ELF-1 (cell line): ENCODE measurements around the gene NRIP2.
"Not testable (repeated sequence)": the region's sequence is repeated elsewhere in the genome, so short reads cannot be mapped to it uniquely, and the experiment has no call there.

ENCODE experiments used
- DNase-seq: peaks from one replicate; pipeline ENCODE4 v3.0.0-alpha.2; 2016; ENCODE audit warnings: low read depth, low spot score

Gene NRIP2, protein sequence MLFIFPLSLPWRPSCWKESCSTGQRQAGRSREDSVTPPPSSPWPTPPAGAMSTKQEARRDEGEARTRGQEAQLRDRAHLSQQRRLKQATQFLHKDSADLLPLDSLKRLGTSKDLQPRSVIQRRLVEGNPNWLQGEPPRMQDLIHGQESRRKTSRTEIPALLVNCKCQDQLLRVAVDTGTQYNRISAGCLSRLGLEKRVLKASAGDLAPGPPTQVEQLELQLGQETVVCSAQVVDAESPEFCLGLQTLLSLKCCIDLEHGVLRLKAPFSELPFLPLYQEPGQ

DNA sequence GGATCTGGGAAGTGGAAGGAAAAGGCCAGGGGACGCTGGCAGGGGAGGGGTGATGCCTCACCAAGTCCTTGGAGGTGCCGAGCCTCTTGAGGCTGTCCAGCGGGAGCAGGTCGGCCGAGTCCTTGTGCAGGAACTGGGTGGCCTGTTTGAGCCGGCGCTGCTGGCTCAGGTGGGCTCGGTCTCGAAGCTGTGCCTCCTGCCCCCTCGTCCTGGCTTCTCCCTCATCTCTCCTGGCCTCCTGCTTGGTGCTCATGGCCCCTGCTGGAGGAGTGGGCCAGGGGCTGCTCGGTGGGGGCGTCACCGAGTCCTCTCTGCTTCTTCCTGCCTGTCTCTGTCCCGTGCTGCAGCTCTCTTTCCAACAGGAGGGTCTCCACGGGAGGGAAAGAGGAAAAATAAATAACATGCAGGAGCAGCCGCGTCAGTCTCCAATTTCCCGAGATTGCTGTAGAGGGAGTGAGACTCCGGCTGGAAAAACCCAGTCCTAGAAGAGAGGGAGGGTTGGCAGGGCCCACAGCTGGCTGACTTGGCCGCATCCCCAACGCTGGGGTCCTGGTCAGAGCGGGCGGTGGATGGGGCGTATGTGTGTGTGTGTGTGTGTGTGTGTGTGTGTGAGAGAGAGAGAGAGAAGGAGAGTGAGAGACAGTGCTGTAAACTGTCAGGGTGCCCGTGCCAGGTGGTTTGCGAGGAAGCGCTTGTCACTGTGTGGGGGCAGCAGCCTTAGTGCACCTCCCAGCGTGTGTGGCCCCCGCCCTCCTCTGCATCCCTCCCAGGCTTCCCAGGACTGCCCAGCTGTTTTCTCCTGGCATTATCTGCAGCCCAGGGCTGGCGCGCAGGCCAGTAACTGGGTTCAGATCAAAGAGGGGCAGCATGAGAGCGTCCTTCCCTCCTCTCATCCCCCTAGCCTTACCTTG is at the start of gene NRIP2:
Gene NRIP2, minus strand, starts transcription at position 455 of the 911 bp plus-strand sequence. Its CDS starts 52 bp downstream, at position 403.
- peak; percentile 35 for DNase-seq

GRCh38 chr12:2879853-2880252 is 45.0 kb upstream of the NRIP2 start:
- no peak for DNase-seq

DNA sequence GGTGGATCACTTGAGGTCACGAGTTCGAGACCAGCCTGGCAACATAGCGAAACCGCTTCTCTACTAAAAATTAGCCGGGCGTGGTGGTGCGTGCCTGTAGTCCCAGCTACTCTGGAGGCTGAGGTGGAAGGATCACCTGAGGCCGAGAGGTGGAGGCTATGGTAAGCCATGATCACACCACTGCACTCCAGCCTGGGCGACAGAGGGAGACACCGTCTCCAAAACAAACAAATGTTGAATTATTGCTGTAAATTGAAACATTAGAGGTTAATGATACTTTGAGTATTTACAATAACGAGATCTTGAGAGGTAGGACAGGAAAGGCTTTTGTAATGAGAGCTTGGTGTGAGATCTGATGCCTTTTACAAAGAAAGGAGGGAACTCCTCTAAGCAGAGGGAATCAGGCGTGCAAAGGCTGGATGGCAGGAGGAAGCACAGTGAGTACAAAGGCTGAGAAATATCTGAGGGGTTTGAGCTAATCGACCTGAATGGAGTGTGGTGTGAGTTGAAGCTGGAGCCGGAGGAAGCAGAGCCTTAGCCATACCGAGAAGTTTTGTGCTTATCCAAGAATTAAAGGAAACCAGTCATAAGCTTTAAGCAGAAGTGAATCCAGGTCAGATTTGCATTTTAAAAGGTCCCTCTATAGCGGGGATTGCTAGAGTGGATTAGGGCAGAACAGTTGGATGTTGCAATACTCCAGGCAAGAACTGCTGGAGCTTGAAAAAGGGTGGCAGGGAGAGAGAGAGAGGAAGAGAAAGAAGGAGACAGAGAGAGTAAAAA is 43.3 kb upstream of the NRIP2 start:
- peak; percentile 59 for DNase-seq

DNA sequence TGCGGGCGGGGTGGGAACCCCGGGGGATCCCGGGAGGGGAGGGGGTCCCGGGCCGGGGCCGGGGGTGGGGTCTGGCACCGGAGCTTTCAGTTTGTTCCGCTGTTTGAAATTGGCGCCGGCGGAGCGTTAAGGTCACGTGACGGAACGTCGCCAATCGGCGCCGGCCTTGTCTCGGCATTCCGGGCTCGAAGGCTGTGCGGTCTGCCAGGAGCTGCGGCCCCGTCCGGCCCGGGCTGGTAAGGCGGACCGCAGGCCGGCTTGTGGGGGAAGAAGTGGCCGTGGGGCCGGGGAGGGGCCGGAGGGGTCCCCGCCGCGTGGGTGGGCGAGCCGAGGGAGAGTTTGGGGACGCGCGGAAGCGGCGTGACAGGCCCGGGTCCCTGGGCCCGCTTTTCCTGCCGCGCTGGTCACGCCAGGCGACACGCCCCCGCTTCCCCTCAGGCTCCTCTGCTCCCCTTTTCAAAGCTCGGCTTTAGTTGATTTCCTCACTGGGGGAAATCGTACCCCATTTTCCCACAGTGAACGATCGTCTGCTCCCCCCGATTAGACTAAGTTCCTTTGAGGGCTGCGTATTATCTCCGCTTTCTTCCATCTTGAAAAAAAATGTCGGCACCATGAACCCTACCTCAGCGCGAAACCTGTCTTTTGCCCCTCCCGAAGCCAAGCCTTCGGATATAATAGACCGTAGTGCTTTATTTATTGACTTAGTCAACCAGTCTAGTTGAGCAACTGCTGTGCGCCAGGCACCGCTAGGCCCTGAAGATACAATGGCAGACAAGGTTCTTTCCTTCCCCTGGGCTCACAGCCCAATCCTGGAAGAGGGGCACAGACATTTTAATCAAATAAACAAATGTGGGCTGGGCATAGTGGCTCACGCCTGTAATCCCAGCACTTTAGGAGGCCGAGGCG is 42.5 kb upstream of the NRIP2 start, which contains the start of the genes FOXM1 and RHNO1:
Gene FOXM1, minus strand, starts transcription at position 128 of the 906 bp plus-strand sequence. CDS start 2,696 bp downstream, outside the sequence.
Gene RHNO1, plus strand, starts transcription at position 177 of the 906 bp plus-strand sequence. CDS start 8,144 bp downstream, outside the sequence.
- DNase-seq: peak; percentile 93

GRCh38 chr12:2876431-2877046 is 41.7 kb upstream of the NRIP2 start:
- DNase-seq: peak; percentile 64

GRCh38 chr12:2868986-2869632 is 34.3 kb upstream of the NRIP2 start:
- DNase-seq: not testable (repeated sequence)

GRCh38 chr12:2864198-2864597 is 29.4 kb upstream of the NRIP2 start:
- no peak for DNase-seq

DNA sequence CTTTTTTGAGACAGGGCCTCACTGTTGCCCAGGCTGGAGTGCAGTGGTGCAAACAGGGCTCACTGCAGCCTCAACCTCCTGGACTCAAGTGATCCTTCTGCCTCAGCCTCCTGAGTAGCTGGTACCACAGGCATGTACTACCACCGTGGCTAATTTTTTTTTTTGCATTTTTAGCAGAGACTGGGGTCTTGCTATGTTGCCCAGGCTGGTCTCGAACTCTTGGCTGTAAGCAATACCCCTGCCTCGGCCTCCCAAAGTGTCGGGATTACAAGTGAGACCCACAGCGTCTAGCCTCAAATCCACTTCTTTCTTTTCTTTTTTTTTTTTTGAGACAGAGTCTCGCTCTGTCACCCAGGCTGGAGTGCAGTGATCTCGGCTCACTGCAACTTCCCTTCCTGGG is 28.6 kb upstream of the NRIP2 start:
- DNase-seq: not testable (repeated sequence)

DNA sequence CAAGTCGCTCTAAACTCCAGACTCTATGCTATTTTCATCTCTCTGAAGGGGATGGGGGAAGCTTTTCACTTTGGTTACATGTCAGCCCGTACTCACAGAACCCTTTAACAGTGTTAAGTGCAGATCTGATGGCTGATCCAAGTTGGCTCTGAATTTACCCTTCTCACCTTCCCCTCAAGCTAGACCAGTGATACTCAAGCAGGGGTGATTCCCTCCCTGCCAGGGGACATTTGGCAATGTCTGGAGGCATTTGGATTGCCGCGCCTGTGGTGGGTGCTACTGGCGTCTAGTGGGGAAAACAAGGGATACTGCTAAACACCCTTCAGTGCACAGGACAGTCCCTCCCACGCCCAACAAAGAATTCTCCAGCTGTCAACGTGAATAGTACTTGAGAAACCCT is 28.0 kb upstream of the NRIP2 start:
- no peak for DNase-seq

- DNase-seq: no peak
Observed at GRCh38 chr12:2860170-2860569, 25.3 kb upstream of the NRIP2 start.

DNA sequence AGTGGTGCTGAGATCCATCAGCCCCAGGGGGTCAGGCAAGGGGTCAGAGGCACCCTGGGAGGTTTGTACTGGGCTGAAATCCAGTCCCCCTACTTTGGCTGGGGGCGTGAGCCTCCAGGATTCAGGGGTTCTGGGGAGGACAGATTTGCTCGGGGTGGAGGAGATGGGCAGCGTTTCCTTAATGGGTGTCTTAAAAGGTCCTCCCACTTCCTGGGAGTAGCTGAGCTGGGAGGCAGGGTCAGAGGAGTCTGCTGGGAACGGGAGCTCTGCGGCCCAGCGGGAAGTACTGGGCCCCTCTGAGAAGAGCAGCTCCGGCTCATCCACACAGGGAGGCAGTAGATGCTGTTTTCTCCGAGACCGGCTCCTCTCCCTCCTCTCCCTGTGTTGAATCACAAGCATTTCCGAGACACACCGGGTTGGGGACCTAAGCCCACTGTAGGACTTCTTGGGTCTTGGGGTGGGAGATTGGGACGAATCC is 24.1 kb upstream of the NRIP2 start:
- DNase-seq: no peak

DNA sequence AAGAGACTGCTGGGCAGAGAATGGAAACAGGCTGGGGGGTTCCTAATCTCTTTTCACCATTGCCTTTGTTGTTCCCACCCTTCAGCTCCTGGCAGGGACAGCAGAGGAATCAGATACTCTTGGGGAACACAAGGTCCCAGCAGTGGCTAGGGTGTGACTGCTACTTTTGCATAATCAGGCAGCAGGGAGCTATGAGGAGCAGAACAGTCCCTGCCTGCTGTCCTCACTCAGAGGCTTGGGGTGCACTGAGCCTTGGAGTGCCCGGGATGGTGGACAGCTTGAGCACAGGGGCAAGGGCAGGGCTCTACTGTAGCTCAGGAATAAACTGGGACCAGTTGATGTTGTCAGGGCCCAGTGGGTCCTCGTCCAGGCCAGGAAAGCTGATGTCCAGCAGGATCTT is 23.5 kb upstream of the NRIP2 start:
- no peak for DNase-seq

DNA sequence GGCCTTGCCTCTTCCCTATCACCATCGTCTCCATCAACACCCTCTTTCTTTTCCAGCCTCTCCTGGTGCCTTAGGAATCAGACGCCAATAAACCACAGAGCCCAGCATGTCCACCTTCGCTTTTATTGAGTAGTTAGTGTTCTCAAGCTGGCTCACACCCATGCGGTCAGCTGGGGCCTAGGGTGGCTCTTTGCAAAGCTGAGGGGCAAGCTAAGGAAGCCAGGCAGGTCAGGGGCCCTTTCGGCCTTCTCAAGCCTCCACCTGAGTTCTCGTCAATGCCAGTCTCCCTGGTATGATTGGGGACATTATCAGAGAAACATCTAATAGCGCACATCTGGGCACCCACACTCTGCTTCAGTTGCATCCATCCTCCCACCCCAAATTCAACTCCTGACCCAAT is 22.7 kb upstream of the NRIP2 start:
- no peak for DNase-seq

DNA sequence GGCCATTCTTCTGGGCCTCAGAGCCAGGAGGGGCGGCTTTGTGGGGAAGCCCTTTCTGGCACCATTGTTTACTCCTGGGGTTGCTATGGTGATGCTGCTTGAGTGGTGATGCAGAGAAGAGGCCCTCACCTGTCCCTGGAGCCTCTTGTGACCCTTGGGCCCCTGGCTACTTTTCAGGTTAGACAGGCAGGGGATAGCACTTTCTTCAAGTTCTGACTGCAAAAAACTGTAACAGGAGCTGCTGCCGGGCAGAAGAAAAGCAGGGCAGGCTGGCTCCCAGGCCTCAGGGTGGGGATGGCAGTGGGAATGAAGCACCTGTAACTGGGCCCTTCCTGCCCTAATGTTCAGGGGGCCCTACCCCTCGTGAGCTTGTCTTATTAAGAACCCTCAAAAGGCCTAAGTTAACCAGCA is 22.2 kb upstream of the NRIP2 start, which contains the start of gene TEX52:
Gene TEX52, minus strand, starts transcription at position 19 of the 411 bp plus-strand sequence. Its CDS starts 13 bp downstream, at position 6.
- DNase-seq: peak; percentile 68

DNA sequence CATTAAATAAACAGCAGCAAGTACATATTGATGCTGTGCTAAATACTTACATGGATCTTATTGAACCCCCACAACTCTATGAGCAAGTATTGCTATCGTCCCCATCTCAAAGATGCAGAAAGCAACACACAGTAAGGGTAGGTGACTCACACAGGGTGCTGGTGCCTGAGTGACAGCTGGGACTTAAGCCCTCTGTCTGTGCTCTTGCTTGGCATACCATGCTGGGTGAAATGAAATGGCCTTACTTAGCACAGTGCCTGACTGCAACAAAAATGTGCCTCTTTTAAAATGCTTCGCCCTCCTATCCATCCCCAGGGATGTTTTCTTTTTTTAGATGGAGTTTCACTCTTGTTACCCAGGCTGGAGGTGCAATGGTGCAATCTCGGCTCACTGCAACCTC is 21.2 kb upstream of the NRIP2 start:
- no peak for DNase-seq

DNA sequence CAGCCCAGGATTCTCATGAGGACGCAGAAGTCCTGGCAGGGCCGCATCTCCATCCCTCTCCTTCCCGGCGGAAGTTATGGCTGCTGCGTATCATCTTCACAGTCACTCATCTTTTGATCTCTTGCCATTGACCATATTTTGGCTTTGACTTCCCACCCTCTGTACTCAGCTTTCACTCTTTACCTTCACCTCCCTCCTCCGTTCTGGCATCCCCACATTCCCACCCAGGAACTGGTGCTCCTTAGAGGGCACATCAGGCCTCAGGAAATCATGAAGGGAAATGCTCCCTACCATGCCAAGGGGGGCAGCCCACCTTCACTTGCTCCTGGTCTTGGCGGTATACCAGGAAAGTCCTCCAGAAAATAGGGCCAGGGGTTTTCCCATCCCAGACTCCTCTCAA is 20.7 kb upstream of the NRIP2 start:
- DNase-seq: no peak

- no peak for DNase-seq
Observed at GRCh38 chr12:2854669-2855453, 20.0 kb upstream of the NRIP2 start.

DNA sequence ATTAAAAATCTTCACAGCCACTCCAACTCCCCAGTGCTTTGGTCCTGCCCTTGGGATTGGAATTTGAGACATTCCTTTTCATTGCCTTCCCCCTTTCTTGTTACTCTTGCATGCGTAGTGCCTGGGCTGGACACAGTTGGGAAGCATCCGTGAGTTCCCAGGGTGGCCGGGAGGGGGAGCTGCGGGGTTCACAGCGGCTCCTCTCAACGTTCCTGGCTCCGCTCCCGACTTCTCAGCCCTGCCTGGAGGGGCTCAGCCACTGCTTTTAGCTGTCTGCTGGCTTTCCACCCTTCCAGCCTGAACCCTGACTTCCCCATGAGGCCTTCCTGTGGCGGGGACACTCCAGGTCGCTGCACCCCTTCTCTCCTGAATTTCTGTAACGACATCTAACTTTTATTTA is 18.8 kb upstream of the NRIP2 start:
- DNase-seq: peak; percentile 98

DNA sequence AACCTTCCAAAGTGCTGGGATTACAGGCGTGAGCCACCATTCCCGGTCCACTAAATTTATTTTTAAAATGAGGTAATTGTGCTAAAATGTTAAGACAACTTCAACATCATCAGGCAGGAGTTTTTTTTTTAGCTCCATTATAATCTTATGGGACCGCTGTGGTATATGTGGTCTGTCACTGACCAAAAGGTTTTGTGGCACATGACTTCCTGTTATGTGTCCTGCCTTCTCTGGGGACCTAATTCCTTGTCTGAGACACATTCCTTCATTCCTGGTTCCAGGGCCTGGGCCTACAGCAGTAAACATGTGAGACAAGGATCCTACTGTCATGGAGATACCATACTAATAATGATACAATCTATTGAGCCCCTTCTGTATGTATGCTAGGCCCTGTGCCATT is 17.1 kb upstream of the NRIP2 start:
- no peak for DNase-seq
